Ovary (tissue), 9 donors: ENCODE results near the gene SOHLH1. TPM values are rescaled to one million over a fixed set of nuclear protein-coding genes. Genes with fewer than 3 reads are reported as not detected.

Experiments
- DNase-seq, 5 donors: peaks; one replicate each; pipeline ENCODE4 v3.0.0-alpha.2; 2019 to 2020
- H3K27ac ChIP-seq, 2 donors: fragments of 200-600 bp; one replicate each; pipeline versions ENCODE4 v1.5.1 to v1.8.0; 2019 to 2022
- H3K27me3 ChIP-seq: fragments of 200-600 bp; one replicate; pipeline ENCODE4 v1.8.0; 2022
- H3K36me3 ChIP-seq: fragments of 200-600 bp; sonication (generic); one replicate; pipeline ENCODE4 v1.5.1; 2019
- H3K4me1 ChIP-seq: one replicate; pipeline ENCODE4 v1.8.1; 2013; ENCODE audit warnings: mild to moderate bottlenecking, moderate library complexity; ENCODE audit not compliant: insufficient read depth
- H3K4me3 ChIP-seq: fragments of 200-600 bp; sonication (generic); one replicate; pipeline ENCODE4 v1.5.1; 2017
- H3K9me3 ChIP-seq, 2 donors: fragments of 200-600 bp in 1 of 2; sonication (generic) in 1 of 2; one replicate each; pipeline versions ENCODE4 v1.5.1 to v1.8.1; 2013 to 2019; ENCODE audit warnings: mild to moderate bottlenecking in 1 of 2, moderate library complexity in 1 of 2
- CTCF ChIP-seq, 3 donors: fragments of 450-650 bp in 2 of 3; fragments of 200-600 bp in 1 of 3; IDR thresholded peaks; one replicate each; pipeline versions ENCODE4 v1.5.1 to v1.8.0; 2016 to 2022; ENCODE audit warnings: antibody characterized with exemption in 3 of 3, mild to moderate bottlenecking in 1 of 3
- EP300 ChIP-seq: sonication (generic); formaldehyde crosslinking; IDR thresholded peaks from one replicate; pipeline ENCODE4 v1.6.1; 2017; ENCODE audit warnings: antibody characterized with exemption
- POLR2A ChIP-seq: fragments of 450-650 bp; IDR thresholded peaks from one replicate; pipeline ENCODE4 v1.6.1; 2017; ENCODE audit warnings: antibody characterized with exemption, mild to moderate bottlenecking, moderate library complexity
- WGBS, 3 donors: extraction: QIAGEN DNeasy Blood & Tissue Kit in 1 of 3; methylation state at CpG; one replicate each; pipeline versions ENCODE4 v1.1.5 to v1.1.7; 2013 to 2017; 5-methylcytosine and 5-hydroxymethylcytosine counted together
- intact Hi-C, 4 donors: fragments of 100-400 bp; cut with DNase I; formaldehyde crosslinking; loops; one replicate each; pipeline versions ENCODE4 v1.11.0 to v1.15.1; 2022 to 2023
- polyA plus RNA-seq, 2 donors: library from polyadenylated mRNA; stranded (reverse); fragments of 200-250 nt in 1 of 2; fragments of 350-450 nt in 1 of 2; fragmentation: Illumina TruSeq in 1 of 2; extraction: RNeasy Lipid Tissue Mini Kit (QIAGEN cat#74804) in 1 of 2; gene quantifications; one replicate each; pipeline ENCODE4 v1.2.3, GENCODE V29; 2013 to 2014
- total RNA-seq, 7 donors: library from RNA; depleted of rRNA in 2 of 7; stranded (reverse); fragments of >200 nt in 2 of 7; fragmentation: NEBNext Ultra II Directional in 3 of 7; extraction: Animal tissue kit (Norgen Biotek cat#: 25700) in 3 of 7; gene quantifications; one replicate each; pipeline versions ENCODE4 v1.1.0 to v1.2.4, GENCODE V29; 2016 to 2023
- donor health status: DM: no; HTN: no; CAD: no; lungs with moderate emphysema.
- donor health status: DM: no; HTN: no; CAD: no.
- donor health status: Bipolar disorder and iron deficiency.
- donor health status: DM: yes; HTN: yes; CAD: no.
- donor health status: DM: no; HTN: no; CAD: no.
- donor health status: DM: yes; HTN: yes; CAD: no.

SOHLH1 gene
- total and polyA plus RNA-seq, 9 donors = 0.17 to 0.36 TPM; not detected in 7

- intact Hi-C loops = no loop called here
- no peak for DNase-seq
- no peak overlapping the region for H3K4me3 ChIP-seq
- H3K27ac ChIP-seq = no peak overlapping the region
- TF ChIP-seq EP300 (no peak), POLR2A (no peak), CTCF (IDR thresholded peaks at IDR 0.05) (no peak)
- no peaks in the 10 kb centered on the region for H3K27me3 ChIP-seq
- no peaks in the 10 kb centered on the region for H3K4me1 ChIP-seq
- 73 to 82% (median 77%) methylated on average over 13 to 14 of the region's 14 CpGs for WGBS, 3 donors
- H3K9me3 ChIP-seq = no peaks in the 10 kb centered on the region
- H3K36me3 ChIP-seq = no peaks in the 10 kb centered on the region
Measured at GRCh38 chr9:135743021-135743420, 43.7 kb upstream of the SOHLH1 start.

GRCh38 chr9:135741276-135742219, 42.3 kb upstream of the SOHLH1 start:
- WGBS, 3 donors = 80 to 84% (median 81%) methylated on average over 22 to 24 of the region's 24 CpGs
- H3K27ac ChIP-seq = no peak overlapping the region
- no peak for DNase-seq
- H3K36me3 ChIP-seq = no peaks in the 10 kb centered on the region
- H3K4me3 ChIP-seq = no peak overlapping the region
- intact Hi-C loops = no loop called here
- H3K9me3 ChIP-seq = no peaks in the 10 kb centered on the region
- H3K4me1 ChIP-seq = no peaks in the 10 kb centered on the region
- no peaks in the 10 kb centered on the region for H3K27me3 ChIP-seq
- no peak for TF ChIP-seq CTCF (IDR thresholded peaks at IDR 0.05)

- no peaks in the 10 kb centered on the region for H3K27me3 ChIP-seq
- H3K4me3 ChIP-seq = no peak overlapping the region
- no peak overlapping the region for H3K27ac ChIP-seq
- no peaks in the 10 kb centered on the region for H3K9me3 ChIP-seq
- no peaks in the 10 kb centered on the region for H3K36me3 ChIP-seq
- WGBS, 3 donors = 75 to 84% (median 77%) methylated on average over 27 to 28 of the region's 28 CpGs
- no peak for DNase-seq
- intact Hi-C loops = loop anchor here in 1 of 4 donors (2.0 kb wide), 1 partner anchor 21 kb away; no protein-coding TSS in a partner anchor
- no peaks in the 10 kb centered on the region for H3K4me1 ChIP-seq
- no peak for TF ChIP-seq CTCF (IDR thresholded peaks at IDR 0.05)
- no peak for TF ChIP-seq POLR2A
- no peak for TF ChIP-seq EP300
Measured at GRCh38 chr9:135739271-135740220, 40.3 kb upstream of the SOHLH1 start.

GRCh38 chr9:135737840-135738521, 38.7 kb upstream of the SOHLH1 start:
- H3K27ac ChIP-seq = no peak overlapping the region
- no peaks in the 10 kb centered on the region for H3K9me3 ChIP-seq
- DNase-seq = no peak
- no peaks in the 10 kb centered on the region for H3K4me1 ChIP-seq
- H3K27me3 ChIP-seq = no peaks in the 10 kb centered on the region
- no peak overlapping the region for H3K4me3 ChIP-seq
- intact Hi-C loops = loop anchor here in 1 of 4 donors (2.0 kb wide), 1 partner anchor 19 kb away; no protein-coding TSS in a partner anchor
- TF ChIP-seq CTCF (IDR thresholded peaks at IDR 0.05) (no peak), POLR2A (no peak), EP300 (no peak)
- H3K36me3 ChIP-seq = no peaks in the 10 kb centered on the region
- 70 to 79% (median 75%) methylated on average over 13 to 16 of the region's 16 CpGs for WGBS, 3 donors
